GM12878 (cell line): ENCODE data around the gene HMHB1. TPM values are rescaled to one million over a fixed set of nuclear protein-coding genes. Genes with fewer than 3 reads are reported as not detected.

Experiments used
- ATF7 ChIP-seq: fragments of 450-650 bp; IDR thresholded peaks from 2 replicates; pipeline ENCODE4 v1.6.1; 2016; ENCODE audit warnings: low read depth, mild to moderate bottlenecking
- BHLHE40 ChIP-seq, 2 experiments: fragments of 450-650 bp in 1 of 2; IDR thresholded peaks; 2 replicates each; pipeline ENCODE4 v1.6.1; 2011 to 2017; ENCODE audit warnings: low read depth in 2 of 2, borderline replicate concordance in 1 of 2, improper control_type of control experiment in 1 of 2, low read length in 1 of 2, mild to moderate bottlenecking in 1 of 2
- CEBPB ChIP-seq, 2 experiments: fragments of 150-350 bp in 1 of 2; IDR thresholded peaks; 2 replicates each; pipeline ENCODE4 v1.6.1; 2012 to 2014; ENCODE audit warnings: low read depth in 2 of 2, low read length in 2 of 2, borderline replicate concordance in 1 of 2, inconsistent platforms in 1 of 2
- CHD2 ChIP-seq: IDR thresholded peaks from 2 replicates; pipeline ENCODE4 v1.6.1; 2011; ENCODE audit warnings: low read depth, low read length, improper control_type of control experiment, borderline replicate concordance
- ETV6 ChIP-seq, 2 experiments: fragments of 450-650 bp in 1 of 2; IDR thresholded peaks in 1 of 2; conservative IDR thresholded peaks in 1 of 2; 2 replicates each; pipeline ENCODE4 v1.6.1; 2014; ENCODE audit warnings: antibody characterized with exemption in 1 of 2, borderline replicate concordance in 1 of 2, low read depth in 1 of 2, mild to moderate bottlenecking in 1 of 2, moderate library complexity in 1 of 2
- IRF4 ChIP-seq: IDR thresholded peaks from 2 replicates; pipeline ENCODE4 v1.6.1; 2011; ENCODE audit warnings: low read depth, low read length
- MYB ChIP-seq: fragments of 150-350 bp; IDR thresholded peaks from 2 replicates; pipeline ENCODE4 v1.6.1; 2014; ENCODE audit warnings: mild to moderate bottlenecking, low read depth, low read length, borderline replicate concordance
- NR2F1 ChIP-seq: fragments of 450-650 bp; conservative IDR thresholded peaks from 2 replicates; pipeline ENCODE4 v1.6.1; 2017; ENCODE audit warnings: mild to moderate bottlenecking
- ZNF217 ChIP-seq: fragments of 450-650 bp; IDR thresholded peaks from 2 replicates; pipeline ENCODE4 v1.6.1; 2017; ENCODE audit warnings: antibody characterized with exemption, mild to moderate bottlenecking
- polyA plus RNA-seq, 11 experiments: library from polyadenylated mRNA; depleted of rRNA in 4 of 11; unstranded in 6 of 11; stranded (reverse) in 5 of 11; fragments of >200 nt; fragmentation: Nextera tagmentation in 4 of 11; fragmentation: Illumina TruSeq in 1 of 11; extraction: Ambion mirVana in 4 of 11; extraction: Trizol in 1 of 11; gene quantifications; 1 replicate in 1 of 11; 2 replicates in 10 of 11; pipeline versions ENCODE4 v1.2.1 to v1.2.3, GENCODE V29; 2011 to 2016; ENCODE audit warnings: inconsistent platforms in 2 of 11, missing spikeins in 2 of 11, low read depth in 1 of 11
- total RNA-seq, 4 experiments: library from RNA; depleted of rRNA in 3 of 4; stranded (reverse); fragments of >200 nt in 3 of 4; fragmentation: Illumina TruSeq in 1 of 4; extraction: Trizol in 1 of 4; gene quantifications; 2 replicates each; pipeline versions ENCODE4 v1.2.1 to v1.2.3, GENCODE V29; 2013 to 2021
- TF ChIP-seq, protein P1 (sequence below): fragments of 450-650 bp; IDR thresholded peaks from 2 replicates; pipeline ENCODE4 v1.6.1; 2017; ENCODE audit warnings: mild to moderate bottlenecking, low read depth, inconsistent platforms; ENCODE audit not compliant: poor library complexity, severe bottlenecking
- TF ChIP-seq, protein P2 (sequence below), 3 experiments: IDR thresholded peaks in 2 of 3; conservative IDR thresholded peaks in 1 of 3; 2 replicates each; pipeline ENCODE4 v1.5.1; 2011; ENCODE audit warnings: low read depth in 3 of 3, low read length in 3 of 3, mild to moderate bottlenecking in 3 of 3, control low read depth in 2 of 3, moderate library complexity in 2 of 3, inconsistent platforms in 1 of 3, mixed read lengths in 1 of 3; ENCODE audit not compliant: control insufficient read depth in 2 of 3, insufficient read depth in 1 of 3; ENCODE audit errors: extremely low read depth in 1 of 3
- TF ChIP-seq, protein P3 (sequence below): IDR thresholded peaks from 2 replicates; pipeline ENCODE4 v1.6.1; 2011; ENCODE audit warnings: low read depth, mild to moderate bottlenecking, low read length, moderate library complexity, borderline replicate concordance; ENCODE audit errors: extremely low read depth
- TF ChIP-seq, protein P4 (sequence below): IDR thresholded peaks from 2 replicates; pipeline ENCODE4 v1.6.1; 2012; ENCODE audit warnings: mild to moderate bottlenecking, low read depth, low read length
- TF ChIP-seq, protein P5 (sequence below): fragments of 450-650 bp; IDR thresholded peaks from 2 replicates; pipeline ENCODE4 v1.6.1; 2017; ENCODE audit warnings: mild to moderate bottlenecking, moderate library complexity

HMHB1 gene
- total and polyA plus RNA-seq, 10 of the 15 experiments (the other 5 are each of a cell fraction or from before 2014, with no cell fraction given), result 0.45 to 20.3 (median 4.6) TPM

DNA sequence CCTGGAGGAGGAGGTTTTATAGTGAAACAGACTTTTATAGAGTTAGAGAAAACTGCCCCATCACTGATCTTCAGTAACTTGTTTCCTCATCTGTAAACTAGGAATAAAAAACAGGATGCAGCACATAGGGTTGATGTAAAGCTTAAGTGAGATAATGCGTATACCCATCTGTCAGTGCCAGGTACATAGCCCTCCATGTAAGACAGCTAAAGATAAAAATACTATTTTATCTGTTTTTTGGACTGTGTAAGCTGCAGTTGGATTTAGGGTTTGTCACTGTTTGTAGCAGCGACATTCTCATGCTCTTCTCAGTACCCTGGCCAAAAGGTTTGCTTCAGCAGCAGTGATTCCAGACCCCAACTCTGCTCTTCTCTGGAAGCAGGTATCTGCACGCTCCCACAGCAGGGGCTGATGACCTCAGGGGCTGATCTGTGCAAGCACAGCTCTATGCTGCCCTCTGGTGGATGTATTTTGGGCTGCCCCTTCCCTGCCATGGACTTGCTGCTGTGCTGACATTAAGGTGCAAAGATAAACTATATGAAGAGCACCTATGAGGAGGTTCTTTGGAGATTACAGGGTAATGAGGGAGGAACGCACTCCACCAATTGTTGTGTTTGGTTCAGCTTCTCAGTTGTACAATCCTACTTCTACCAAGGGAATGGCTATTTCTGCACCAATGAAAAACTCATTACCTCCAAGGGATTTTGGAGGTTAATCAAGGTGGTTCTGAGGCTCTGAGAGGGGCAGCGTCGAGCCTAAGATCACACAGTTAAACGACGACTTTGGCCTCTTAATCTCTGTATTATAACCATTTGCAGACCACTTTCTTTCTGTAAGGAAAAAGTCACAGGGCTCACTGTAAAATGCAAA, 13.1 kb downstream of the HMHB1 start (continued):
- TF ChIP-seq, protein P1, sequence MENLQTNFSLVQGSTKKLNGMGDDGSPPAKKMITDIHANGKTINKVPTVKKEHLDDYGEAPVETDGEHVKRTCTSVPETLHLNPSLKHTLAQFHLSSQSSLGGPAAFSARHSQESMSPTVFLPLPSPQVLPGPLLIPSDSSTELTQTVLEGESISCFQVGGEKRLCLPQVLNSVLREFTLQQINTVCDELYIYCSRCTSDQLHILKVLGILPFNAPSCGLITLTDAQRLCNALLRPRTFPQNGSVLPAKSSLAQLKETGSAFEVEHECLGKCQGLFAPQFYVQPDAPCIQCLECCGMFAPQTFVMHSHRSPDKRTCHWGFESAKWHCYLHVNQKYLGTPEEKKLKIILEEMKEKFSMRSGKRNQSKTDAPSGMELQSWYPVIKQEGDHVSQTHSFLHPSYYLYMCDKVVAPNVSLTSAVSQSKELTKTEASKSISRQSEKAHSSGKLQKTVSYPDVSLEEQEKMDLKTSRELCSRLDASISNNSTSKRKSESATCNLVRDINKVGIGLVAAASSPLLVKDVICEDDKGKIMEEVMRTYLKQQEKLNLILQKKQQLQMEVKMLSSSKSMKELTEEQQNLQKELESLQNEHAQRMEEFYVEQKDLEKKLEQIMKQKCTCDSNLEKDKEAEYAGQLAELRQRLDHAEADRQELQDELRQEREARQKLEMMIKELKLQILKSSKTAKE, result peak; percentile 38
- TF ChIP-seq ZNF217 (no peak), NR2F1 (peak; percentile 82), BHLHE40 (IDR thresholded peaks at IDR 0.05; ENCODE audit: borderline replicate concordance in 1 of 2, low read depth in 2 of 2, low read length in 1 of 2) (peak; percentile 23 to 50; a peak in 1 of 4 replicates), ATF7 (peak; percentile 74), CHD2 (no peak), IRF4 (0 out of 2 replicates have a peak, but pooled peaks have one; percentile 52), MYB (no peak), CEBPB (IDR thresholded peaks at IDR 0.05; ENCODE audit: borderline replicate concordance in 1 of 2, low read depth in 2 of 2, low read length in 2 of 2) (no peak), ETV6 (conservative IDR thresholded peaks at IDR 0.05 in 1 of 2, IDR thresholded peaks at IDR 0.05 in 1 of 2; ENCODE audit: borderline replicate concordance in 1 of 2, low read depth in 1 of 2) (peak in 1 of 2 experiments; percentile 31; a peak in 1 of 4 replicates)
- TF ChIP-seq, protein P2, sequence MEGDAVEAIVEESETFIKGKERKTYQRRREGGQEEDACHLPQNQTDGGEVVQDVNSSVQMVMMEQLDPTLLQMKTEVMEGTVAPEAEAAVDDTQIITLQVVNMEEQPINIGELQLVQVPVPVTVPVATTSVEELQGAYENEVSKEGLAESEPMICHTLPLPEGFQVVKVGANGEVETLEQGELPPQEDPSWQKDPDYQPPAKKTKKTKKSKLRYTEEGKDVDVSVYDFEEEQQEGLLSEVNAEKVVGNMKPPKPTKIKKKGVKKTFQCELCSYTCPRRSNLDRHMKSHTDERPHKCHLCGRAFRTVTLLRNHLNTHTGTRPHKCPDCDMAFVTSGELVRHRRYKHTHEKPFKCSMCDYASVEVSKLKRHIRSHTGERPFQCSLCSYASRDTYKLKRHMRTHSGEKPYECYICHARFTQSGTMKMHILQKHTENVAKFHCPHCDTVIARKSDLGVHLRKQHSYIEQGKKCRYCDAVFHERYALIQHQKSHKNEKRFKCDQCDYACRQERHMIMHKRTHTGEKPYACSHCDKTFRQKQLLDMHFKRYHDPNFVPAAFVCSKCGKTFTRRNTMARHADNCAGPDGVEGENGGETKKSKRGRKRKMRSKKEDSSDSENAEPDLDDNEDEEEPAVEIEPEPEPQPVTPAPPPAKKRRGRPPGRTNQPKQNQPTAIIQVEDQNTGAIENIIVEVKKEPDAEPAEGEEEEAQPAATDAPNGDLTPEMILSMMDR (IDR thresholded peaks at IDR 0.05 in 2 of 3, conservative IDR thresholded peaks at IDR 0.05 in 1 of 3; ENCODE audit: control insufficient read depth in 2 of 3, extremely low read depth in 1 of 3, insufficient read depth in 1 of 3, low read depth in 3 of 3, low read length in 3 of 3), result peak; percentile 91 to 93 (median 93); a peak in 5 of 6 replicates
- TF ChIP-seq, protein P3, sequence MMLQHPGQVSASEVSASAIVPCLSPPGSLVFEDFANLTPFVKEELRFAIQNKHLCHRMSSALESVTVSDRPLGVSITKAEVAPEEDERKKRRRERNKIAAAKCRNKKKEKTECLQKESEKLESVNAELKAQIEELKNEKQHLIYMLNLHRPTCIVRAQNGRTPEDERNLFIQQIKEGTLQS, result 0 out of 2 replicates have a peak, but pooled peaks have one; percentile 12
- TF ChIP-seq, protein P4, sequence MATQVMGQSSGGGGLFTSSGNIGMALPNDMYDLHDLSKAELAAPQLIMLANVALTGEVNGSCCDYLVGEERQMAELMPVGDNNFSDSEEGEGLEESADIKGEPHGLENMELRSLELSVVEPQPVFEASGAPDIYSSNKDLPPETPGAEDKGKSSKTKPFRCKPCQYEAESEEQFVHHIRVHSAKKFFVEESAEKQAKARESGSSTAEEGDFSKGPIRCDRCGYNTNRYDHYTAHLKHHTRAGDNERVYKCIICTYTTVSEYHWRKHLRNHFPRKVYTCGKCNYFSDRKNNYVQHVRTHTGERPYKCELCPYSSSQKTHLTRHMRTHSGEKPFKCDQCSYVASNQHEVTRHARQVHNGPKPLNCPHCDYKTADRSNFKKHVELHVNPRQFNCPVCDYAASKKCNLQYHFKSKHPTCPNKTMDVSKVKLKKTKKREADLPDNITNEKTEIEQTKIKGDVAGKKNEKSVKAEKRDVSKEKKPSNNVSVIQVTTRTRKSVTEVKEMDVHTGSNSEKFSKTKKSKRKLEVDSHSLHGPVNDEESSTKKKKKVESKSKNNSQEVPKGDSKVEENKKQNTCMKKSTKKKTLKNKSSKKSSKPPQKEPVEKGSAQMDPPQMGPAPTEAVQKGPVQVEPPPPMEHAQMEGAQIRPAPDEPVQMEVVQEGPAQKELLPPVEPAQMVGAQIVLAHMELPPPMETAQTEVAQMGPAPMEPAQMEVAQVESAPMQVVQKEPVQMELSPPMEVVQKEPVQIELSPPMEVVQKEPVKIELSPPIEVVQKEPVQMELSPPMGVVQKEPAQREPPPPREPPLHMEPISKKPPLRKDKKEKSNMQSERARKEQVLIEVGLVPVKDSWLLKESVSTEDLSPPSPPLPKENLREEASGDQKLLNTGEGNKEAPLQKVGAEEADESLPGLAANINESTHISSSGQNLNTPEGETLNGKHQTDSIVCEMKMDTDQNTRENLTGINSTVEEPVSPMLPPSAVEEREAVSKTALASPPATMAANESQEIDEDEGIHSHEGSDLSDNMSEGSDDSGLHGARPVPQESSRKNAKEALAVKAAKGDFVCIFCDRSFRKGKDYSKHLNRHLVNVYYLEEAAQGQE, result no peak
- TF ChIP-seq, protein P5, sequence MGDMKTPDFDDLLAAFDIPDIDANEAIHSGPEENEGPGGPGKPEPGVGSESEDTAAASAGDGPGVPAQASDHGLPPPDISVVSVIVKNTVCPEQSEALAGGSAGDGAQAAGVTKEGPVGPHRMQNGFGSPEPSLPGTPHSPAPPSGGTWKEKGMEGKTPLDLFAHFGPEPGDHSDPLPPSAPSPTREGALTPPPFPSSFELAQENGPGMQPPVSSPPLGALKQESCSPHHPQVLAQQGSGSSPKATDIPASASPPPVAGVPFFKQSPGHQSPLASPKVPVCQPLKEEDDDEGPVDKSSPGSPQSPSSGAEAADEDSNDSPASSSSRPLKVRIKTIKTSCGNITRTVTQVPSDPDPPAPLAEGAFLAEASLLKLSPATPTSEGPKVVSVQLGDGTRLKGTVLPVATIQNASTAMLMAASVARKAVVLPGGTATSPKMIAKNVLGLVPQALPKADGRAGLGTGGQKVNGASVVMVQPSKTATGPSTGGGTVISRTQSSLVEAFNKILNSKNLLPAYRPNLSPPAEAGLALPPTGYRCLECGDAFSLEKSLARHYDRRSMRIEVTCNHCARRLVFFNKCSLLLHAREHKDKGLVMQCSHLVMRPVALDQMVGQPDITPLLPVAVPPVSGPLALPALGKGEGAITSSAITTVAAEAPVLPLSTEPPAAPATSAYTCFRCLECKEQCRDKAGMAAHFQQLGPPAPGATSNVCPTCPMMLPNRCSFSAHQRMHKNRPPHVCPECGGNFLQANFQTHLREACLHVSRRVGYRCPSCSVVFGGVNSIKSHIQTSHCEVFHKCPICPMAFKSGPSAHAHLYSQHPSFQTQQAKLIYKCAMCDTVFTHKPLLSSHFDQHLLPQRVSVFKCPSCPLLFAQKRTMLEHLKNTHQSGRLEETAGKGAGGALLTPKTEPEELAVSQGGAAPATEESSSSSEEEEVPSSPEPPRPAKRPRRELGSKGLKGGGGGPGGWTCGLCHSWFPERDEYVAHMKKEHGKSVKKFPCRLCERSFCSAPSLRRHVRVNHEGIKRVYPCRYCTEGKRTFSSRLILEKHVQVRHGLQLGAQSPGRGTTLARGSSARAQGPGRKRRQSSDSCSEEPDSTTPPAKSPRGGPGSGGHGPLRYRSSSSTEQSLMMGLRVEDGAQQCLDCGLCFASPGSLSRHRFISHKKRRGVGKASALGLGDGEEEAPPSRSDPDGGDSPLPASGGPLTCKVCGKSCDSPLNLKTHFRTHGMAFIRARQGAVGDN, result no peak
